Ovary (tissue), 3 donors: ENCODE results near the gene TSPY1.
"Not testable (repeated sequence)": the region's sequence is repeated elsewhere in the genome, so short reads cannot be mapped to it uniquely, and the experiment has no call there.

Experiments used
- CTCF ChIP-seq, 3 donors: fragments of 450-650 bp in 2 of 3; fragments of 200-600 bp in 1 of 3; IDR thresholded peaks; one replicate each; pipeline versions ENCODE4 v1.5.1 to v1.8.0; 2016 to 2022; ENCODE audit warnings: antibody characterized with exemption in 3 of 3, mild to moderate bottlenecking in 1 of 3
- EP300 ChIP-seq: sonication (generic); formaldehyde crosslinking; IDR thresholded peaks from one replicate; pipeline ENCODE4 v1.6.1; 2017; ENCODE audit warnings: antibody characterized with exemption
- POLR2A ChIP-seq: fragments of 450-650 bp; IDR thresholded peaks from one replicate; pipeline ENCODE4 v1.6.1; 2017; ENCODE audit warnings: antibody characterized with exemption, mild to moderate bottlenecking, moderate library complexity
- donor health status: DM: no; HTN: no; CAD: no.

DNA sequence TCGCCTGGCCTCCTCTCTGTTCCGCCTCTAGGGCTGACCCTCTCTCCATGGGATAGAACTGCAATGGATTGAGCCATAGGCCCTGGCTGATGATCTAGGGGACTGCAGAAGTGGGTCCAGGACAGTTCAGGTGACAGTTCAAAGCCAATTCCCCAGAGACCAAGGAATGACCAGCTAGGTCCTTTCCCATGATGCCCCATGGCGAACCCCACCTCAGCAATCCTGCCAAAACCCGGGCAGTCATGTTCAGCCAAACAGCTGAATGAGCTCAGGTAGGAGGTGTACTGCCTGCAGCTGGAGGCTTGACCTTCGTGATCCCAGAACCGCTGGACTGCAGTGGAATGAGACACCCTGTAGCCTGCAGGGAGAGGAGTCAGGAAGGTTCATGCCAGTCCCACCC lies 37.6 kb downstream of the TSPY1 start:
- not testable (repeated sequence) for TF ChIP-seq POLR2A; CTCF (IDR thresholded peaks at IDR 0.05); EP300
